ENCODE results near the gene UBE2D1. TPM values are rescaled to one million over a fixed set of nuclear protein-coding genes. Genes with fewer than 3 reads are reported as not detected.
A peak's percentile ranks its signal among the peaks of the same experiment; 100 is the strongest.
"Not testable (repeated sequence)": the region's sequence is repeated elsewhere in the genome, so short reads cannot be mapped to it uniquely, and the experiment has no call there.

UBE2D1 gene
- total RNA-seq, 1 donor from 2014 or later = 24.1 TPM

DNA sequence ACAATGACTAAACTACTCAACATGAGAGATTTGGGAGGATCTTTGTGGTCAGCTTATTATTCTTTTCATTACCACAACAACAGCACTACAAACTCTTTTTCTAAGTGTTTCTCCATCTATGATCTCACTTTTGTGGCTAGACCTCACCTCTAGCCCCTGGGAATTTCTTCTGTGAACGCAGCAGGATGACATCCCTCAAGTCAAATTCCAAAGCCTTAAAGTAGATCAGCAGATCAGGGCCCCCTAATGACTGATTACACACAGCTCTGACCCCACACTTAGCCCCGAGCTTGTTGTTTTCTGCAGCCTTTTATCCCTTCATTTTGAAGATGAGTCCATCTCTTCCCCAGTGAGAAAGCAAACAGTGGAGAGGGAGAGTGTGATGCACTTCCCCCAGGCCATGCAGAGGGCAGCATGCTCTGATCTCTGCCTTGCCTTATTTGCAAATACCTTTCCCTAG lies 77.7 kb downstream of the UBE2D1 start:
- TF ChIP-seq, protein P1, sequence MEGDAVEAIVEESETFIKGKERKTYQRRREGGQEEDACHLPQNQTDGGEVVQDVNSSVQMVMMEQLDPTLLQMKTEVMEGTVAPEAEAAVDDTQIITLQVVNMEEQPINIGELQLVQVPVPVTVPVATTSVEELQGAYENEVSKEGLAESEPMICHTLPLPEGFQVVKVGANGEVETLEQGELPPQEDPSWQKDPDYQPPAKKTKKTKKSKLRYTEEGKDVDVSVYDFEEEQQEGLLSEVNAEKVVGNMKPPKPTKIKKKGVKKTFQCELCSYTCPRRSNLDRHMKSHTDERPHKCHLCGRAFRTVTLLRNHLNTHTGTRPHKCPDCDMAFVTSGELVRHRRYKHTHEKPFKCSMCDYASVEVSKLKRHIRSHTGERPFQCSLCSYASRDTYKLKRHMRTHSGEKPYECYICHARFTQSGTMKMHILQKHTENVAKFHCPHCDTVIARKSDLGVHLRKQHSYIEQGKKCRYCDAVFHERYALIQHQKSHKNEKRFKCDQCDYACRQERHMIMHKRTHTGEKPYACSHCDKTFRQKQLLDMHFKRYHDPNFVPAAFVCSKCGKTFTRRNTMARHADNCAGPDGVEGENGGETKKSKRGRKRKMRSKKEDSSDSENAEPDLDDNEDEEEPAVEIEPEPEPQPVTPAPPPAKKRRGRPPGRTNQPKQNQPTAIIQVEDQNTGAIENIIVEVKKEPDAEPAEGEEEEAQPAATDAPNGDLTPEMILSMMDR (IDR thresholded peaks at IDR 0.05; ENCODE audit: insufficient read depth, low read length, poor library complexity, severe bottlenecking) = peak; percentile 23
- no peak overlapping the region for H3K4me3 ChIP-seq (ENCODE audit: low read depth, low read length)
- no peaks in the 10 kb centered on the region for H3K36me3 ChIP-seq (ENCODE audit: control insufficient read depth, insufficient read depth, low read length)
- DNase-seq (ENCODE audit: low read depth) = peak; percentile 88
- no peaks in the 10 kb centered on the region for H3K27me3 ChIP-seq (ENCODE audit: control insufficient read depth, insufficient read depth, low read length)

- TF ChIP-seq, protein P1 (IDR thresholded peaks at IDR 0.05; ENCODE audit: insufficient read depth, low read length, poor library complexity, severe bottlenecking) = peak; percentile 39
- Histone ChIP-seq H3K27me3 (ENCODE audit: control insufficient read depth, insufficient read depth, low read length) (no peaks in the 10 kb centered on the region), H3K36me3 (ENCODE audit: control insufficient read depth, insufficient read depth, low read length) (no peaks in the 10 kb centered on the region), H3K4me3 (ENCODE audit: low read depth, low read length) (no peak overlapping the region)
- peak; percentile 70 for DNase-seq (ENCODE audit: low read depth)
Observed at GRCh38 chr10:58414270-58415041, 79.7 kb downstream of the UBE2D1 start.

DNA sequence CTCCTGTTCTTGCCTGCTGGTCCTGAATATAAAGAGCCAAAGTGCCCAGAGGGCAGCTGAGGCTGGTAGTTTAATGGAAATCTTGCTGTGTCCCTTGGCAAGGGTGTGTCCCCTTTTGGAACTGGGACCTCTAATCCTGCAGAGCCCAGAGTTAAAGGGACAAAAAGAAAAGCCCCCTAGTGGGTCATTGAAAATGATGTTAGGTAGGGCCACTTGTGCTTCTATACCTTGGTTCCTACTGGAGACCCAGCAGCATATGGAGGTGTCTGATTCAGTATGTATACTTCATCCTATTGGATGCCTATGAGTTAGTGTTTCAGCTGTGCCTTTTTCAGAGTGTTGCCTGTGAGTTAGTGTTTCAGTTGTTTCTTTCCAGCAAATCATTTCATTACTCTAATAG lies 81.0 kb downstream of the UBE2D1 start:
- no peak for DNase-seq (ENCODE audit: low read depth)
- TF ChIP-seq, protein P1 (IDR thresholded peaks at IDR 0.05; ENCODE audit: insufficient read depth, low read length, poor library complexity, severe bottlenecking) = no peak
- Histone ChIP-seq H3K36me3 (ENCODE audit: control insufficient read depth, insufficient read depth, low read length) (no peaks in the 10 kb centered on the region), H3K27me3 (ENCODE audit: control insufficient read depth, insufficient read depth, low read length) (no peaks in the 10 kb centered on the region), H3K4me3 (ENCODE audit: low read depth, low read length) (no peak overlapping the region)

DNA sequence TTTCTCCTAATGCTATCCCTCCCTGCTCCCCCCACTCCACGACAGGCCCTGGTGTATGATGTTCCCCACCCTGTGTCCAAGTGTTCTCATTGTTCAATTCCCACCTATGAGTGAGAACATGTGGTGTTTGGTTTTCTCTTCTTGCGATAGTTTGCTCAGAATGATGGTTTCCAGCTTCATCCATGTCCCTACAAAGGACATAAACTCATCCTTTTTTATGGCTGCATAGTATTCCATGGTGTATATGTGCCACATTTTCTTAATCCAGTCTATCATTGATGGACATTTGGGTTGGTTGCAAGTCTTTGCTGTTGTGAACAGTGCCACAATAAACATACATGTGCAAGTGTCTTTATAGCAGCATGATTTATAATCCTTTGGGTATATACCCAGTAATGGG lies 83.1 kb downstream of the UBE2D1 start:
- not testable (repeated sequence) for DNase-seq (ENCODE audit: low read depth); H3K36me3 ChIP-seq (ENCODE audit: control insufficient read depth, insufficient read depth, low read length); H3K4me3 ChIP-seq (ENCODE audit: low read depth, low read length); H3K27me3 ChIP-seq (ENCODE audit: control insufficient read depth, insufficient read depth, low read length)

Other genes starting within 250 kb of the UBE2D1 start
- 5.1 and 5.6 TPM in 2 replicates for gene IPMK, start 67.1 kb upstream of the UBE2D1 start, total RNA-seq
- gene CISD1, start 65.8 kb upstream of the UBE2D1 start, total RNA-seq = 10.1 and 17.0 TPM in 2 replicates
- gene TFAM, start 50.4 kb downstream of the UBE2D1 start, total RNA-seq = 32.4 and 36.4 TPM in 2 replicates
- gene BICC1, start 177.9 kb downstream of the UBE2D1 start, total RNA-seq = 58.0 and 64.6 TPM in 2 replicates

All from kidney epithelial cell (primary cell).